HCT116 (cell line): ENCODE measurements around the gene KASH5. TPM values are rescaled to one million over a fixed set of nuclear protein-coding genes. Genes with fewer than 3 reads are reported as not detected.
A peak's percentile ranks its signal among the peaks of the same experiment; 100 is the strongest.

ENCODE experiments used
- ATAC-seq: fragments of 200-7000 bp; cut with Tn5 transposase; 2 replicates; pipeline ENCODE4 v1.9.1; 2020; ENCODE audit warnings: mild to moderate bottlenecking, moderate library complexity
- BruUV-seq: library from RNA; stranded (reverse); fragments of 400-500 nt; replicated peaks from 2 replicates; lab custom pipeline; 2021; lab: Mats Ljungman, UMichigan
- CTCF ChIA-PET: fragments of 300-600 bp; sonication (Branson Sonifier 250); formaldehyde crosslinking; loops from one replicate; lab custom pipeline; 2021; ENCODE audit warnings: antibody characterized with exemption; lab: Charles Lee
- POLR2A ChIA-PET: fragments of 300-600, 350-600 bp; sonication (Branson Sonifier 250); formaldehyde crosslinking; loops from one replicate; lab custom pipeline; 2021; ENCODE audit warnings: antibody characterized with exemption; lab: Charles Lee
- RAD21 ChIA-PET, 2 experiments: fragments of 300-600 bp; sonication (Branson Sonifier 250); formaldehyde crosslinking; loops; one replicate each; lab custom pipeline; 2023; ENCODE audit warnings: low total read pairs in 2 of 2; ENCODE audit not compliant: uncharacterized antibody in 2 of 2, unreplicated experiment in 2 of 2, low non-redundant PET in 1 of 2; lab: Charles Lee
- DNase-seq: peaks from one replicate; pipeline ENCODE4 v3.0.0-alpha.2; 2010; ENCODE audit warnings: low read depth, low spot score
- H2AFZ ChIP-seq: fragments of 200-600 bp; shearing (Covaris generic), sonication (generic); 2 replicates; pipeline ENCODE4 v1.6.1; 2017; ENCODE audit warnings: low read depth, mixed run types, mixed read lengths, antibody characterized with exemption, low read length; ENCODE audit not compliant: poor library complexity, severe bottlenecking
- H3K27ac ChIP-seq: 2 replicates; pipeline ENCODE4 v1.5.1; 2012; ENCODE audit warnings: low read depth, low read length
- H3K27me3 ChIP-seq: fragments of 200-600 bp; sonication (generic); 2 replicates; pipeline ENCODE4 v1.6.1; 2016; ENCODE audit warnings: mixed run types, low read length, mixed read lengths; ENCODE audit not compliant: insufficient read depth
- H3K36me3 ChIP-seq, 2 experiments: fragments of 200-500 bp in 1 of 2; fragments of 200-600 bp in 1 of 2; sonication (Bioruptor generic) in 1 of 2; sonication (generic) in 1 of 2; 2 replicates each; pipeline versions ENCODE4 v1.5.1 to v1.6.1; 2014 to 2016; ENCODE audit warnings: low read length in 2 of 2, inconsistent platforms in 1 of 2, mixed read lengths in 1 of 2, mixed run types in 1 of 2; ENCODE audit not compliant: insufficient read depth in 2 of 2, control insufficient read depth in 1 of 2
- H3K4me1 ChIP-seq, 2 experiments: fragments of 200-600 bp in 1 of 2; sonication (generic) in 1 of 2; 2 replicates each; pipeline versions ENCODE4 v1.5.1 to v1.6.1; 2012 to 2017; ENCODE audit warnings: low read length in 2 of 2, inconsistent platforms in 1 of 2, mild to moderate bottlenecking in 1 of 2, mixed read lengths in 1 of 2, mixed run types in 1 of 2, moderate library complexity in 1 of 2; ENCODE audit not compliant: insufficient read depth in 2 of 2, control insufficient read depth in 1 of 2
- H3K4me2 ChIP-seq: fragments of 200-600 bp; sonication (generic); 2 replicates; pipeline ENCODE4 v1.6.1; 2017; ENCODE audit warnings: mixed run types, low read length, mixed read lengths
- H3K4me3 ChIP-seq, 2 experiments: fragments of 200-600 bp in 1 of 2; sonication (generic) in 1 of 2; replicated peaks in 1 of 2; 2 replicates each; pipeline ENCODE4 v1.5.1; 2011 to 2016; ENCODE audit warnings: low read length in 2 of 2, control low read depth in 1 of 2, low read depth in 1 of 2, mild to moderate bottlenecking in 1 of 2, mixed read lengths in 1 of 2, mixed run types in 1 of 2
- H3K79me2 ChIP-seq: fragments of 200-600 bp; sonication (generic); 2 replicates; pipeline ENCODE4 v1.6.1; 2017; ENCODE audit warnings: mild to moderate bottlenecking, mixed run types, low read length, moderate library complexity, mixed read lengths; ENCODE audit not compliant: insufficient read depth
- H3K9ac ChIP-seq: fragments of 200-600 bp; sonication (generic); 2 replicates; pipeline ENCODE4 v1.6.1; 2016; ENCODE audit warnings: low read length, mixed read lengths
- H3K9me2 ChIP-seq: fragments of 200-600 bp; sonication (generic), shearing (Covaris generic); 2 replicates; pipeline ENCODE4 v1.6.1; 2017; ENCODE audit warnings: mixed run types, mild to moderate bottlenecking, moderate library complexity; ENCODE audit not compliant: insufficient read depth
- H3K9me3 ChIP-seq, 2 experiments: fragments of 200-500 bp in 1 of 2; fragments of 200-600 bp in 1 of 2; sonication (Bioruptor generic) in 1 of 2; sonication (generic) in 1 of 2; 2 replicates each; pipeline ENCODE4 v1.6.1; 2014 to 2017; ENCODE audit warnings: low read length in 2 of 2, mixed read lengths in 2 of 2, inconsistent platforms in 1 of 2, low read depth in 1 of 2, mild to moderate bottlenecking in 1 of 2, mixed run types in 1 of 2, moderate library complexity in 1 of 2; ENCODE audit not compliant: control insufficient read depth in 1 of 2, insufficient read depth in 1 of 2
- H4K20me1 ChIP-seq: fragments of 200-600 bp; sonication (generic), shearing (Covaris generic); 2 replicates; pipeline ENCODE4 v1.6.1; 2017; ENCODE audit warnings: mixed run types, mild to moderate bottlenecking, moderate library complexity; ENCODE audit not compliant: insufficient read depth
- ATF3 ChIP-seq: IDR thresholded peaks from 2 replicates; pipeline ENCODE4 v1.6.1; 2012
- CEBPB ChIP-seq: IDR thresholded peaks from 2 replicates; pipeline ENCODE4 v1.6.1; 2012; ENCODE audit warnings: low read depth
- CTCF ChIP-seq, 3 experiments: fragments of 200-600 bp in 1 of 3; sonication (generic) in 1 of 3; IDR thresholded peaks in 2 of 3; conservative IDR thresholded peaks in 1 of 3; 2 replicates each; pipeline ENCODE4 v1.5.1; 2012 to 2017; ENCODE audit warnings: low read depth in 2 of 3, low read length in 2 of 3, antibody characterized with exemption in 1 of 3, borderline replicate concordance in 1 of 3, control low read depth in 1 of 3, mild to moderate bottlenecking in 1 of 3, mixed read lengths in 1 of 3, mixed run types in 1 of 3, moderate library complexity in 1 of 3; ENCODE audit not compliant: insufficient read depth in 1 of 3
- EGR1 ChIP-seq: IDR thresholded peaks from 2 replicates; pipeline ENCODE4 v1.6.1; 2012; ENCODE audit warnings: low read depth
- ELF1 ChIP-seq: IDR thresholded peaks from 2 replicates; pipeline ENCODE4 v1.6.1; 2012; ENCODE audit warnings: low read depth, borderline replicate concordance
- EZH2 ChIP-seq: fragments of 200-600 bp; sonication (generic); IDR thresholded peaks from 2 replicates; pipeline ENCODE4 v1.6.1; 2017; ENCODE audit warnings: antibody characterized with exemption, mixed run types
- EZH2phosphoT487 ChIP-seq: fragments of 200-600 bp; IDR thresholded peaks from 2 replicates; pipeline ENCODE4 v1.6.1; 2018; ENCODE audit warnings: antibody characterized with exemption, borderline replicate concordance
- POLR2A ChIP-seq: IDR thresholded peaks from 2 replicates; pipeline ENCODE4 v1.7.0; 2011; ENCODE audit warnings: borderline replicate concordance; ENCODE audit not compliant: insufficient read depth, insufficient read length; ENCODE audit errors: extremely low read depth
- POLR2AphosphoS5 ChIP-seq: IDR thresholded peaks from 2 replicates; pipeline ENCODE4 v1.6.1; 2011; ENCODE audit warnings: mild to moderate bottlenecking, low read depth, low read length, moderate library complexity
- RAD21 ChIP-seq: IDR thresholded peaks from 2 replicates; pipeline ENCODE4 v1.6.1; 2012; ENCODE audit warnings: low read depth, mild to moderate bottlenecking
- REST ChIP-seq: IDR thresholded peaks from 2 replicates; pipeline ENCODE4 v1.6.1; 2012; ENCODE audit warnings: low read depth
- SIN3A ChIP-seq: IDR thresholded peaks from 2 replicates; pipeline ENCODE4 v1.6.1; 2012; ENCODE audit warnings: low read depth
- SRF ChIP-seq: IDR thresholded peaks from 2 replicates; pipeline ENCODE4 v1.6.1; 2012; ENCODE audit warnings: low read depth
- YY1 ChIP-seq: IDR thresholded peaks from 2 replicates; pipeline ENCODE4 v1.6.1; 2011; ENCODE audit warnings: low read length, low read depth, moderate library complexity, mild to moderate bottlenecking; ENCODE audit not compliant: insufficient replicate concordance; ENCODE audit errors: extremely low read depth
- ZNF274 ChIP-seq: fragments of 200-500 bp; sonication (Bioruptor generic); IDR thresholded peaks from 2 replicates; pipeline ENCODE4 v1.6.1; 2014; ENCODE audit warnings: mild to moderate bottlenecking, low read depth, low read length, inconsistent platforms
- intact Hi-C: fragments of 100-400 bp; cut with micrococcal nuclease; formaldehyde crosslinking; loops from 2 replicates; pipeline ENCODE4 v1.10.0; 2022
- total RNA-seq: library from RNA; stranded (reverse); gene quantifications from one replicate; pipeline ENCODE4 v1.2.1, GENCODE V29; 2021; ENCODE audit not compliant: unreplicated experiment
- TF ChIP-seq, protein P1 (sequence below): IDR thresholded peaks from 2 replicates; pipeline ENCODE4 v1.6.1; 2011; ENCODE audit warnings: mild to moderate bottlenecking, low read length, moderate library complexity; ENCODE audit not compliant: insufficient replicate concordance; ENCODE audit errors: extremely low read depth

The KASH5 gene
- total RNA-seq, 1 experiment from 2014 or later, result not detected

GRCh38 chr19:49403404-49404187 is 15.5 kb downstream of the KASH5 start:
- Histone ChIP-seq H3K4me2 (peak overlapping the region; percentile 56), H3K4me1 (peaks cover 10 to 15% of the 10 kb centered on the region in 2 experiments; a peak in 3 of 4 replicates), H3K9me2 (no peaks in the 10 kb centered on the region), H3K36me3 (no peaks in the 10 kb centered on the region), H3K27me3 (no peaks in the 10 kb centered on the region), H3K27ac (peak overlapping the region; percentile 46; the same call in 1 of the 2 replicates), H4K20me1 (no peaks in the 10 kb centered on the region), H3K9ac (no peak overlapping the region), H3K79me2 (no peaks in the 10 kb centered on the region), H2AFZ (no peak overlapping the region), H3K4me3 (no peak overlapping the region)
- POLR2A ChIA-PET, result interaction anchor here (1.1 to 2.1 kb wide), 3 partner anchors 12 to 48 kb away, joined by 3 to 8 read pairs (median 4); partner anchors contain the start of gene PIH1D1
- ATAC-seq, result peak; percentile 83
- CTCF ChIA-PET, result interaction anchor here (0.7 to 1.3 kb wide), 4 partner anchors 12 to 167 kb away, joined by 3 to 7 read pairs (median 3); no protein-coding TSS in a partner anchor
- RAD21 ChIA-PET, result no interaction called here
- BruUV-seq, result no TSS peak
- no peak for DNase-seq
- TF ChIP-seq ELF1 (no peak), SRF (no peak), SIN3A (no peak), RAD21 (no peak), REST (no peak), YY1 (no peak), POLR2AphosphoS5 (no peak), EZH2 (no peak), EGR1 (no peak), CEBPB (no peak), EZH2phosphoT487 (no peak), CTCF (IDR thresholded peaks at IDR 0.05 in 2 of 3, conservative IDR thresholded peaks at IDR 0.05 in 1 of 3; ENCODE audit: borderline replicate concordance in 1 of 3, insufficient read depth in 1 of 3, low read depth in 2 of 3, low read length in 2 of 3) (no peak), ZNF274 (no peak), POLR2A (no peak), ATF3 (no peak)
- TF ChIP-seq, protein P1, sequence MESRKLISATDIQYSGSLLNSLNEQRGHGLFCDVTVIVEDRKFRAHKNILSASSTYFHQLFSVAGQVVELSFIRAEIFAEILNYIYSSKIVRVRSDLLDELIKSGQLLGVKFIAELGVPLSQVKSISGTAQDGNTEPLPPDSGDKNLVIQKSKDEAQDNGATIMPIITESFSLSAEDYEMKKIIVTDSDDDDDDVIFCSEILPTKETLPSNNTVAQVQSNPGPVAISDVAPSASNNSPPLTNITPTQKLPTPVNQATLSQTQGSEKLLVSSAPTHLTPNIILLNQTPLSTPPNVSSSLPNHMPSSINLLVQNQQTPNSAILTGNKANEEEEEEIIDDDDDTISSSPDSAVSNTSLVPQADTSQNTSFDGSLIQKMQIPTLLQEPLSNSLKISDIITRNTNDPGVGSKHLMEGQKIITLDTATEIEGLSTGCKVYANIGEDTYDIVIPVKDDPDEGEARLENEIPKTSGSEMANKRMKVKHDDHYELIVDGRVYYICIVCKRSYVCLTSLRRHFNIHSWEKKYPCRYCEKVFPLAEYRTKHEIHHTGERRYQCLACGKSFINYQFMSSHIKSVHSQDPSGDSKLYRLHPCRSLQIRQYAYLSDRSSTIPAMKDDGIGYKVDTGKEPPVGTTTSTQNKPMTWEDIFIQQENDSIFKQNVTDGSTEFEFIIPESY, result no peak
- TF ChIP-seq, all 23 proteins: peak for 0
- intact Hi-C loops, result no loop called here
- H3K9me3 ChIP-seq, result no peaks in the 10 kb centered on the region
